Activated CD8-positive, alpha-beta memory T cell treated with anti-CD3 and anti-CD28 coated beads, Interleukin-2, amount 10 ng/mL, durations not matched to agents 7 days and 5 days (primary cell): ENCODE results near the gene APOL1. TPM values are rescaled to one million over a fixed set of nuclear protein-coding genes. Genes with fewer than 3 reads are reported as not detected.

Source experiments
- ATAC-seq: fragments of 150-1000 bp; cut with Tn5 transposase; one replicate; pipeline ENCODE4 v1.10.0; 2021; ENCODE audit warnings: moderate library complexity
- CTCF ChIA-PET: fragments of 350-600 bp; sonication (Branson Sonifier 250); formaldehyde crosslinking; loops from one replicate; lab custom pipeline; 2021; ENCODE audit warnings: antibody characterized with exemption; lab: Charles Lee
- DNase-seq: peaks from one replicate; pipeline ENCODE4 v3.0.0-alpha.2; 2020
- H3K27ac Mint-ChIP-seq: one replicate; pipeline ENCODE4 v1.8.0; 2021; ENCODE audit warnings: mild to moderate bottlenecking, mixed read lengths
- H3K27me3 Mint-ChIP-seq: one replicate; pipeline ENCODE4 v1.8.0; 2021; ENCODE audit warnings: mixed read lengths
- H3K36me3 Mint-ChIP-seq: one replicate; pipeline ENCODE4 v1.8.0; 2021; ENCODE audit warnings: mild to moderate bottlenecking, mixed read lengths
- H3K4me1 Mint-ChIP-seq: one replicate; pipeline ENCODE4 v1.8.0; 2021; ENCODE audit warnings: mixed read lengths
- H3K4me3 Mint-ChIP-seq: one replicate; pipeline ENCODE4 v1.8.0; 2021; ENCODE audit warnings: mild to moderate bottlenecking, moderate library complexity, mixed read lengths
- H3K9me3 Mint-ChIP-seq: one replicate; pipeline ENCODE4 v1.8.0; 2022; ENCODE audit warnings: low read depth, mixed read lengths
- total RNA-seq, 2 experiments: library from RNA; stranded (reverse); gene quantifications; one replicate each; pipeline ENCODE4 v1.2.3, GENCODE V29; 2021

The APOL1 gene
- total RNA-seq, 2 experiments from 2014 or later: 55.6 to 61.6 TPM

DNA sequence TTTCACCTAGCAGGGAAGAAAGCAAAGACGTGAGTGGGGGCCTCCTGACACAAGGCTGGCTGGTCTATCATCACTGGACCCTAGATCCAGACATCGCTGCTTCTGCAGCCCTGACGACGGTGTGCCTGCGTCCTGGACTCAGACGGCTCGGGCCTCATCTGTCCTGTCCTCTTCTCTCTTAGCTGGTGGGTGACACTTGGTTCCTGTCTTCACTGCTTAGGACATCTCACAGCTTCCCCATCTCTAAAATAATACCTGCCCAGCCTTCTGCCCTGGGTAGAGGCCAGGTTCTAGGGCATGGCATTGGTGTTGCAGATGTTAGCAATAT is 41.3 kb downstream of the APOL1 start:
- H3K4me1 Mint-ChIP-seq: peaks cover 38% of the 10 kb centered on the region
- no peaks in the 10 kb centered on the region for H3K27me3 Mint-ChIP-seq
- ATAC-seq: no peak
- no peak overlapping the region for H3K27ac Mint-ChIP-seq
- CTCF ChIA-PET: interaction anchor here (1.4 to 2.0 kb wide), 3 partner anchors 34 to 176 kb away, joined by 5 to 12 read pairs (median 5); no protein-coding TSS in a partner anchor
- H3K36me3 Mint-ChIP-seq: peaks cover 85% of the 10 kb centered on the region
- DNase-seq: no peak
- no peak overlapping the region for H3K4me3 Mint-ChIP-seq
- no peaks in the 10 kb centered on the region for H3K9me3 Mint-ChIP-seq

DNA sequence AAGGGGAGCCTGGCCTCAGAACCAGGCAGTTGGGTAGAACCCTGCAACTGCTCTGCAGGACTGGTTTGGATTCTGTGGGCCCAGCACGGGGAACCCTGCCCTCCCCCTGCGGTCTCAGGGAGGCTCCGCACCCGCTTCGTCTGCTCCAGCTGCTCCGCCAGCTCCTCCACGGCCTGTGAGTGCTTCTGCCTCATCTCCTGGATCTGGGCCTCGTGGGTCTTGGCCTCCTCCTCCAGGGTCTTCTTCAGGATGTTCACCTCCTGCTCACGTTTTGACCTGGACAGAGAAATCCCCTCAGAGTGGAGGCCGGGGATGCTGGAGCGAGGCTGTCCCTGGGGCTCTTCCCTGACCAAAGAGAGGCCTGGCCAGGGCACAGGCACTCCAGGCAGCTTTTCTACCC is 41.9 kb downstream of the APOL1 start:
- H3K36me3 Mint-ChIP-seq: peaks cover 85% of the 10 kb centered on the region
- H3K4me3 Mint-ChIP-seq: no peak overlapping the region
- H3K27ac Mint-ChIP-seq: no peak overlapping the region
- H3K4me1 Mint-ChIP-seq: peaks cover 33% of the 10 kb centered on the region
- no peaks in the 10 kb centered on the region for H3K27me3 Mint-ChIP-seq
- DNase-seq (no peak), ATAC-seq (no peak)
- CTCF ChIA-PET: interaction anchor here (1.4 to 1.5 kb wide), 2 partner anchors 9 to 176 kb away, joined by 5 to 13 read pairs; no protein-coding TSS in a partner anchor
- H3K9me3 Mint-ChIP-seq: no peaks in the 10 kb centered on the region

DNA sequence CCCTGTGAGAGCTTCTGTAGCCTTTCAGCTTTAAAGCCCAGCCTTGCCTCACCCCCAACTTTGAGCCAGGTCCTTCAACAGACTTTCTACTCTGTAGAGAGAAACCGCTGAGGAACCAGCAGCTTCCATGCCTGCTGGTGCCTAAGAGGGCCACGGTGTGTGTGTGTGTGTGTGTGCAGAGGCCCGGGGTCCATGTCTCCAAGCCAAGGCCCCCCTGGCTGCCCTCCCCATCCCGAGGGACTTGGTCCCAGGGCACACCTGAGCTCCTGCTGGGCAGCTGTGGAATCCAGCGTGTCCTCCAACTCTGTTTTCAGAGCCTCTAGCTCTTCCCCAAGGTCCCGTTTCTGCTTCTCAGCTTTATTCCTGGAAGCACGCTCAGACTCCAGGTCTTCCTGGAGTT is 42.3 kb downstream of the APOL1 start:
- Mint-ChIP-seq H3K4me3 (no peak overlapping the region), H3K27ac (no peak overlapping the region), H3K9me3 (no peaks in the 10 kb centered on the region), H3K27me3 (no peaks in the 10 kb centered on the region), H3K36me3 (peaks cover 85% of the 10 kb centered on the region), H3K4me1 (peaks cover 30% of the 10 kb centered on the region)
- DNase-seq: no peak
- CTCF ChIA-PET: interaction anchor here (1.4 to 1.5 kb wide), 2 partner anchors 9 to 175 kb away, joined by 5 to 13 read pairs; no protein-coding TSS in a partner anchor
- no peak for ATAC-seq

DNA sequence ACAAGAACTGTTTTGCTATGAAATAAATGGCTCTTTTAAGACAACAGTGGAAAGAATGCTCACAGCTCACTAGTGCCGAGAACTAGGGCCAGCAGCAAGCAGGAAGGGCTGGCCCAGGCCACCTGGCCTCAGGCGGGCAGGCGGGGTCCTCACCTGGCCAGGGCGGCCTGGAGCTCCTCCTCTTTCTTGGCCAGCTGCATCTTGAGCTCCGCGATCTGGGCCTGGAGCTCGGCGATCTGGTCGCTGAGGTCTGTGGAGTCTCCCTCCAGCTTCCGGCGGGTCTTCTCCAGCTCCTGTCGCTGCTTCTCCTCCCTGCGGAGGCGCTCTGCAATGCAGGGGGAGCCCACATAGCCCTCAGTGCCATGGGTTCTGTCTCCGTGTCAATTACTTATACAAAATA is 43.8 kb downstream of the APOL1 start:
- H3K4me1 Mint-ChIP-seq: peaks cover 29% of the 10 kb centered on the region
- no peak for DNase-seq
- no peak for ATAC-seq
- no peaks in the 10 kb centered on the region for H3K9me3 Mint-ChIP-seq
- H3K27me3 Mint-ChIP-seq: no peaks in the 10 kb centered on the region
- no peak overlapping the region for H3K4me3 Mint-ChIP-seq
- CTCF ChIA-PET: interaction anchor here (0.9 to 1.3 kb wide), 2 partner anchors 10 to 38 kb away, joined by 3 to 6 read pairs; no protein-coding TSS in a partner anchor
- no peak overlapping the region for H3K27ac Mint-ChIP-seq
- H3K36me3 Mint-ChIP-seq: peaks cover 91% of the 10 kb centered on the region

DNA sequence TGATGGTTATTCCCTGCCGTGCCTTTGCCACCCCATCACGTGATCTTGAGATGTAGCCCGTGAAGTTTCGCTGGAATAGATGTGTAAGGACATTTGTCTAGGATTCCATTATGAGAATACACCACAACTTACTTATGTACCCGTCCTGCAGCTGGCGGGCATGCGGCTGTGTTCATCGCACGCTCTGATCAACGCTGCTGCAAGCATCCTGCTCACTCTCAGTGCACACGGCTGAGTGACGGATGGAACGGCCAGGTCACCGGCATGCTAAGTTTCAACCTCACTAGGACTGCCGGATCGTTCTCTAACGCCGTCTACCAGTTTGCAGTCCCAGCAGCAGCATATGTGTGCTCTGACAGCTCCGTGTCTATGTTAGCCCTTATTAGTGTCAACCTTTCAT is 44.6 kb downstream of the APOL1 start:
- H3K9me3 Mint-ChIP-seq: no peaks in the 10 kb centered on the region
- ATAC-seq (no peak), DNase-seq (no peak)
- H3K4me1 Mint-ChIP-seq: peaks cover 25% of the 10 kb centered on the region
- no peak overlapping the region for H3K4me3 Mint-ChIP-seq
- H3K36me3 Mint-ChIP-seq: peaks cover 86% of the 10 kb centered on the region
- H3K27ac Mint-ChIP-seq: peak overlapping the region; percentile 13
- CTCF ChIA-PET: interaction anchor here (1.3 to 5.6 kb wide), 3 partner anchors 11 to 171 kb away, joined by 4 to 74 read pairs (median 6); no protein-coding TSS in a partner anchor
- no peaks in the 10 kb centered on the region for H3K27me3 Mint-ChIP-seq

DNA sequence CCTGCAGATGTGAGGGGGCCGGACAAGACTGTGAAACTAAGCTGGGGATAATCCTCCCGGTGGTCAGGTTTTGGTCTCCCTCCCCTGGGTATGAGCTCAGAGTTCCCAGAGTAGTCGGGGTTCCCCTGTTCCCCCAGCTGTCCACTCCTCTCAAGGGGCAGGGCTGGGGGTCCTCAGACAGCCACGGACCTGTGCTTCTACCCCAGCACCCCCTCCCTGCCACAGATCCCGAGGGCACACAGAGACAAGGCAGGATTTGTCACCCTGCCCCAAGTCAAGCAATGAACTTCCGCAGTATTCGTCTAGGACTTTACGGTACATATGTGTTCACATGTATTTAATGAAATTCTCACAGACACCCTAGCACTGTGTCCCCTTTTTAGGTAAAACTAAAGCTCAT is 45.2 kb downstream of the APOL1 start:
- Mint-ChIP-seq H3K27ac (peak overlapping the region; percentile 13), H3K9me3 (no peaks in the 10 kb centered on the region), H3K27me3 (no peaks in the 10 kb centered on the region), H3K4me1 (peaks cover 21% of the 10 kb centered on the region), H3K36me3 (peaks cover 84% of the 10 kb centered on the region), H3K4me3 (no peak overlapping the region)
- ATAC-seq (no peak), DNase-seq (no peak)
- CTCF ChIA-PET: interaction anchor here (0.9 to 5.6 kb wide), 6 partner anchors 12 to 171 kb away, joined by 3 to 74 read pairs (median 6); no protein-coding TSS in a partner anchor

DNA sequence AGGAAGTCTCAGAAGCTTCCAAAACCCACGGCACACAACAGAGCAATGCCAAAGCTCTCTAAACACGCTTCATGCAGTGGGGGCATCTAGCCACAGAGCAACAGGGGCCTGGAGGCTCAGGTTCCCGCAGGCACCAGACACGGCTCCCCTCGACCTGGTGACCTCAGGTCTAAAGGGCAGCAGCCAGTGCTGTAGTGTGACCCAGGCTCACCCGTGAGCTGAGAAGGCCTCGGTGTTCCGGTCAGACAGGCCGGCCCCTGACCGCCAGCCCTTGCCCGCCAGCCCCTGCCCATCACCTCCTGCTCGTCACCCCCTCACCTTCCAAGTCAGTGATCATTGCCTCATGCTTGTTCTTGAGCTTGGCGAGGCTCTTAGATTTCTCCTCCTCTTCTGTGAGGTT is 45.7 kb downstream of the APOL1 start:
- no peaks in the 10 kb centered on the region for H3K27me3 Mint-ChIP-seq
- H3K4me3 Mint-ChIP-seq: no peak overlapping the region
- ATAC-seq (no peak), DNase-seq (no peak)
- H3K4me1 Mint-ChIP-seq: peaks cover 17% of the 10 kb centered on the region
- no peak overlapping the region for H3K27ac Mint-ChIP-seq
- peaks cover 82% of the 10 kb centered on the region for H3K36me3 Mint-ChIP-seq
- CTCF ChIA-PET: interaction anchor here (0.9 to 5.6 kb wide), 6 partner anchors 10 to 170 kb away, joined by 3 to 74 read pairs (median 10); no protein-coding TSS in a partner anchor
- no peaks in the 10 kb centered on the region for H3K9me3 Mint-ChIP-seq

DNA sequence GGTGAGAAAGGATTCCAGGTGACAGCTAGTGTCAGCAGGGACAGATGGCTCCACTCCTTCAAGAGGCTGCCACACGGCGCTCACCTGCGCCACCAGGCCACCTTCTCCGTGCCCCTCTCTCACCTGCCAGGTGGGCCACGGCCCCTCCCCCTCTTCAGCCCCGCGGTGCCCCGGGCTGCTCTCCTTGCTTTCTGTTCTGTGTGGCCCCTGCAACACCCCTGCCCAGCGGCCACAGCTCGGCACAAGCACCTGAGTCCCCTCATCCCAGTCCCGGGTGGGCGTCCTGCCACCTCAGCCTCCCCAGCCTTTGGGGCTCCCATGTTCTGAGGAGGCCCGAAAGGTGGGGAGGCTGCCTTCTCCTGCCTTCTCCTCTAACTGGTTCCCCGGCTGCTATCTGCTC is 46.4 kb downstream of the APOL1 start:
- Mint-ChIP-seq H3K36me3 (peaks cover 82% of the 10 kb centered on the region), H3K27me3 (no peaks in the 10 kb centered on the region), H3K4me1 (peaks cover 14% of the 10 kb centered on the region), H3K4me3 (no peak overlapping the region), H3K27ac (no peak overlapping the region), H3K9me3 (no peaks in the 10 kb centered on the region)
- ATAC-seq: no peak
- CTCF ChIA-PET: interaction anchor here (0.9 to 5.6 kb wide), 6 partner anchors 11 to 170 kb away, joined by 3 to 74 read pairs (median 10); no protein-coding TSS in a partner anchor
- DNase-seq: no peak

DNA sequence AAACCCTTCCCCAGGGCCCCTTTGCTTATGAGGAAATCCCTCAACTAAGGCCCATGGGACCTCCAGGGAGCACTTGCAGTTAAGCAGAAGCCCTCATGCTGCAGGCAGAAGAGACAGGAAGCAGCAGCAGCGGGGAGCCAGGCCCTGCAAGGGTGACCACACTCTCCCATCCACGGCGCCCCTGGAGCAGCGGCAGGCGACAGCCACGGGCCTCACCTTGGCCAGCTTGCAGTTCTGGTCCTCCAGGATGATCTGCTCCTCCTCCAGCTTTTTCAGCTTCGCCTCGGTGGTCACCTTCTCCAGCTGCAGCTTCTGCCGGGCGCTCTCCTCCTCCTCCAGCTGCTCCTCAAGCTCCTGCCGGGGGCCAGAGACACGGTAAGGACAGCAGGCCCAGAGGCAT is 47.0 kb downstream of the APOL1 start:
- Mint-ChIP-seq H3K4me3 (no peak overlapping the region), H3K36me3 (peaks cover 80% of the 10 kb centered on the region), H3K27me3 (no peaks in the 10 kb centered on the region), H3K4me1 (peaks cover 10% of the 10 kb centered on the region), H3K9me3 (no peaks in the 10 kb centered on the region), H3K27ac (no peak overlapping the region)
- DNase-seq: no peak
- CTCF ChIA-PET: interaction anchor here (1.2 to 5.6 kb wide), 15 partner anchors 11 to 207 kb away, joined by 3 to 74 read pairs (median 10); partner anchors contain the start of genes APOL2, FOXRED2 and TXN2
- no peak for ATAC-seq

DNA sequence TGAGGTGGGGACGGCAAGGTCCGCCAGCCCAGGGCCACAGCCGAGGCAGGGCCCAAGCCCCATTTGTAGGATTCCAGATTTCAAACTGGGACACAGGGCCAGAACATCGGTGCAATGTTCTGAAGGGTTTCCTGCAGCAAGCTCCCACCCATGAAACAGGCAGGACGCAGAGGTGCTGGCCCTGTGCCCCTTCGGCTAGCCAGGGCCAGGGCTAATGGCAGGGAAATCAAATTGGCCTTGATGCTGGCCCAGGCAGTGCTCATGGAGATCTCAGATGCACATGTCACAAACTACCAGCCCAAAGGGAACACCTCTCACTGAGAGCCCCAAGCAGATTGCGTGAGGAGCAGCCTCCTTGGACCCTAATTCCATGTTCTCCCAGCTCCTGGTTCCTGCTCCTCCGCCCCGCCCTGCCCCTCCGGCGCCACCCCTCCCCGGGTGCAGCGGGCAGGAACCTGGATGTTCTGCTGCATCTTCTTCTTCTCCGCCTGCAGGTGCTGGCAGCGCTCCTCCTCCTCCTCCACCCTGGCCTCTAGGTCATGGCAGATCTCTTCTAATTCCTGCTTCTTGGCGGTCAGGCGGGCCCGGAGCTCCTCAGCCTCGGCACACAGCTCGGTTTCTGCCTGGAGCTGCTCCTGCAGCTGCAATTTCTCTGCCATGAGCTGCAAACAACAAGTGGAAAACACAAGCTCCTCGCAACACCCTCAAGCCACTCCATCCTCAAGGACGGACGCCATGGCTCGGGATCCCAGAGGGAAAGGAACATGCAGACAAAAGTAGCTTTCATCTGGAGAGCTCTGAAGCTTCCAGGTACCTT is 47.7 kb downstream of the APOL1 start:
- peak overlapping the region; percentile 71 for H3K27ac Mint-ChIP-seq
- H3K36me3 Mint-ChIP-seq: peaks cover 80% of the 10 kb centered on the region
- CTCF ChIA-PET: interaction anchor here (0.6 to 5.6 kb wide), 32 partner anchors 8 to 209 kb away, joined by 3 to 74 read pairs (median 5); partner anchors contain the start of genes APOL2, FOXRED2 and TXN2
- DNase-seq (no peak), ATAC-seq (no peak)
- H3K4me3 Mint-ChIP-seq: no peak overlapping the region
- no peaks in the 10 kb centered on the region for H3K9me3 Mint-ChIP-seq
- no peaks in the 10 kb centered on the region for H3K27me3 Mint-ChIP-seq
- H3K4me1 Mint-ChIP-seq: peaks cover 9% of the 10 kb centered on the region

DNA sequence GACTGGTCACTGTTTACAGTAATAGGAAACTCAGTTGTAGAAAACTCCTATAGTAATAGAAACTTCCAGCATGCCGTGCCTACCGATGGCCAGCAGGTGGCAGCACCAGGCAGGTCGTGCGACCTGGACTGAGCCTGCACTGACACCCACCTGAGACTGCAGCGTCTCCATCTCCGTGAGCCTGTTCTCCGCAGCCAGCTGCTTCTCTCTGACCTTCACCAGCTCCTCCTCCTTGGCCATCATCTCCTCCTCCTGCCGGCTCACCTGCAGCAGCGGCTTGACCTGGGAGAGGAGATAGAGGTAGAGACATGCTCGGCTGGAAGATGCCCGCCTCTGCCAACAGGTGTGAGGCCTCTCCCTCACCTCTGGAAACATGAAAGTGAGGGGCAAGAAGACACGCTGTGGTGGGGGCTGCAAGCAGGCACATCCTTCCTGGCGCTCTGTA is 48.5 kb downstream of the APOL1 start:
- Mint-ChIP-seq H3K27me3 (no peaks in the 10 kb centered on the region), H3K27ac (peak overlapping the region; percentile 71), H3K4me3 (no peak overlapping the region), H3K9me3 (no peaks in the 10 kb centered on the region), H3K4me1 (peaks cover 9% of the 10 kb centered on the region), H3K36me3 (peaks cover 79% of the 10 kb centered on the region)
- DNase-seq (peak; percentile 86), ATAC-seq (peak; percentile 86)
- CTCF ChIA-PET: interaction anchor here (0.7 to 5.6 kb wide), 36 partner anchors 8 to 208 kb away, joined by 3 to 74 read pairs (median 5); partner anchors contain the start of genes APOL2, FOXRED2 and TXN2

DNA sequence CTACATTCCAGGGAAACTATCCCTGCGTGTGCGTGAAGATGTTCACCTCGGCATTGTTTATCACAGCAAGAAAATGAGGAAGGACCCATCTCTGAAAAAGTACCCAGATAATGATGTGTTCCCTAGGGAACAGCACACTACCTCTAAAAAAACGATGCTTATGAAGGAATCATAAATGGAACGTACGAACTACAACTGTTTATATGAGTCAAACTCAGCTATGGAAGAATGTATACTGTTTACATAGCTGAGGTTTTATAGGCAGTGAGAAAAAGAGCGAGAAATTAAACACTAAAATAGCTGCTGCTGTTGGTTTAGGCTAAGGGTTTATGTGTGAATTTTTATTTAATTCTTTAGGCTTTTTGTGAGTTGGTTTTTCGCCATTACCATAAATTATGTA is 48.9 kb downstream of the APOL1 start:
- ATAC-seq: no peak
- Mint-ChIP-seq H3K27ac (peak overlapping the region; percentile 71), H3K9me3 (no peaks in the 10 kb centered on the region), H3K4me1 (peaks cover 9% of the 10 kb centered on the region), H3K4me3 (no peak overlapping the region), H3K36me3 (peaks cover 80% of the 10 kb centered on the region), H3K27me3 (no peaks in the 10 kb centered on the region)
- CTCF ChIA-PET: interaction anchor here (1.0 to 5.6 kb wide), 26 partner anchors 9 to 184 kb away, joined by 3 to 74 read pairs (median 6); partner anchors contain the start of gene TXN2
- DNase-seq: no peak

DNA sequence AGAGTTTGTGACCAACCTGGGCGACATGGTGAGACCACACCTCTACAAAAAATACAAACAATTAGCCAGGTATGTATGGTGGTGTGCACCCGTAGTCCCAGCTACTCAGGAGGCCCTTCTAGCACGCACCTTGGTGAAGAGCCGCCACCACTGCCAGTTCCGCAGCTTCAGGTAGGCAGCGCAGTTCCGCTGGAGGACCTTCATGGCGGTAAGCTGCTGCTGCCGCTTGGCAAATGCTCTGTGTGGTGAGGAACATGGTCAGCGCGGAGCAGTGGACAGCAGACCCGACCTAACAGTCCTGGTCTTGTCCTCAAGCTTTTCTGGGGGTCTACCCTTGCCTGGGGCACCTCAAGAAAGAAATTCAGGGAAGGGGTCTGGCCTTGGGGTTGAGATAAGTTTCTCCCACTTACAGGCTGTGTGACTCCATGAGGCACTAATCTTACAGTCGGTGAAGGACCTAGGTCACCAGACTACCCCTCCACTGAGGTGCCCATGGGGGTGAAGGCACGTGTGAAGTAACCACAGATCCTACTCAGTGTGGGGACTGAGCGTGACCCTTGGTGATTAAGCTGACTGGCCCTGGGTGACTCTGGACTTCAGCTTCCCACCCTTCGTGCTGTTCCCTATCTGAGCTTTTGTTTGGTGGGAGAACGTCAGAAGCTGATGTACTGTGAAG is 49.6 kb downstream of the APOL1 start:
- Mint-ChIP-seq H3K27ac (no peak overlapping the region), H3K4me1 (peaks cover 9% of the 10 kb centered on the region), H3K36me3 (peaks cover 78% of the 10 kb centered on the region), H3K9me3 (no peaks in the 10 kb centered on the region), H3K4me3 (no peak overlapping the region), H3K27me3 (no peaks in the 10 kb centered on the region)
- DNase-seq (no peak), ATAC-seq (no peak)
- CTCF ChIA-PET: interaction anchor here (1.0 to 5.6 kb wide), 19 partner anchors 9 to 184 kb away, joined by 3 to 74 read pairs (median 8); no protein-coding TSS in a partner anchor
